HEK293 (cell line): Measurements from ENCODE around the gene CHFR.
A peak's percentile ranks its signal among the peaks of the same experiment; 100 is the strongest.

Source experiments
- CTCF ChIP-seq: fragments of 450-650 bp; formaldehyde crosslinking; IDR thresholded peaks from 2 replicates; pipeline ENCODE4 v1.5.1; 2016; ENCODE audit warnings: missing biosample characterization, missing genetic modification characterization
- GLI4 ChIP-seq: fragments of 450-650 bp; formaldehyde crosslinking; IDR thresholded peaks from 2 replicates; pipeline ENCODE4 v1.5.1; 2016; ENCODE audit warnings: missing biosample characterization, missing genetic modification characterization
- IKZF3 ChIP-seq: fragments of 450-650 bp; IDR thresholded peaks from 2 replicates; pipeline ENCODE4 v1.5.0; 2018; ENCODE audit warnings: missing biosample characterization, mild to moderate bottlenecking, missing genetic modification characterization, moderate library complexity
- KLF16 ChIP-seq: fragments of 450-650 bp; formaldehyde crosslinking; IDR thresholded peaks from 2 replicates; pipeline ENCODE4 v1.5.1; 2017; ENCODE audit warnings: missing biosample characterization, missing genetic modification characterization
- KLF8 ChIP-seq: fragments of 450-650 bp; formaldehyde crosslinking; IDR thresholded peaks from 2 replicates; pipeline ENCODE4 v1.5.1; 2016; ENCODE audit warnings: missing biosample characterization, missing genetic modification characterization
- OVOL3 ChIP-seq: fragments of 450-650 bp; formaldehyde crosslinking; IDR thresholded peaks from 2 replicates; pipeline ENCODE4 v1.5.1; 2016; ENCODE audit warnings: missing biosample characterization, missing genetic modification characterization
- PRDM2 ChIP-seq: fragments of 450-650 bp; formaldehyde crosslinking; IDR thresholded peaks from 2 replicates; pipeline ENCODE4 v1.5.1; 2016; ENCODE audit warnings: missing biosample characterization, missing genetic modification characterization, borderline replicate concordance
- SP2 ChIP-seq: fragments of 450-650 bp; formaldehyde crosslinking; IDR thresholded peaks from 2 replicates; pipeline ENCODE4 v1.5.1; 2016; ENCODE audit warnings: missing biosample characterization, missing genetic modification characterization
- ZBTB26 ChIP-seq: fragments of 450-650 bp; formaldehyde crosslinking; optimal IDR thresholded peaks from 2 replicates; pipeline ENCODE3; 2016; ENCODE audit warnings: missing biosample characterization, mild to moderate bottlenecking, missing genetic modification characterization
- ZBTB44 ChIP-seq: fragments of 450-650 bp; IDR thresholded peaks from 2 replicates; pipeline ENCODE4 v1.5.1; 2018; ENCODE audit warnings: missing biosample characterization, mild to moderate bottlenecking, missing genetic modification characterization
- ZNF23 ChIP-seq: fragments of 450-650 bp; formaldehyde crosslinking; IDR thresholded peaks from 2 replicates; pipeline ENCODE4 v1.5.1; 2016; ENCODE audit warnings: missing biosample characterization, missing genetic modification characterization, borderline replicate concordance
- ZNF24 ChIP-seq: fragments of 450-650 bp; formaldehyde crosslinking; IDR thresholded peaks from 2 replicates; pipeline ENCODE4 v1.5.1; 2016; ENCODE audit warnings: missing biosample characterization, missing genetic modification characterization
- ZNF292 ChIP-seq: fragments of 450-650 bp; formaldehyde crosslinking; IDR thresholded peaks from 2 replicates; pipeline ENCODE4 v1.5.1; 2016; ENCODE audit warnings: low read depth, missing biosample characterization, missing genetic modification characterization, borderline replicate concordance
- ZNF302 ChIP-seq: fragments of 450-650 bp; formaldehyde crosslinking; IDR thresholded peaks from 2 replicates; pipeline ENCODE4 v1.5.1; 2016; ENCODE audit warnings: missing biosample characterization, missing genetic modification characterization, low read depth
- ZNF350 ChIP-seq: fragments of 450-650 bp; formaldehyde crosslinking; IDR thresholded peaks from 2 replicates; pipeline ENCODE4 v1.5.0; 2017; ENCODE audit warnings: missing biosample characterization, mild to moderate bottlenecking, missing genetic modification characterization
- ZNF398 ChIP-seq: fragments of 450-650 bp; formaldehyde crosslinking; IDR thresholded peaks from 2 replicates; pipeline ENCODE4 v1.5.1; 2017; ENCODE audit warnings: missing biosample characterization, missing genetic modification characterization
- ZNF544 ChIP-seq: fragments of 450-650 bp; formaldehyde crosslinking; IDR thresholded peaks from 2 replicates; pipeline ENCODE4 v1.5.0; 2017; ENCODE audit warnings: missing biosample characterization, missing genetic modification characterization
- ZNF639 ChIP-seq: fragments of 450-650 bp; formaldehyde crosslinking; IDR thresholded peaks from 2 replicates; pipeline ENCODE4 v1.5.1; 2016; ENCODE audit warnings: missing biosample characterization, missing genetic modification characterization
- ZNF654 ChIP-seq: fragments of 450-650 bp; formaldehyde crosslinking; IDR thresholded peaks from 2 replicates; pipeline ENCODE4 v1.5.1; 2016; ENCODE audit warnings: low read depth, missing biosample characterization, missing genetic modification characterization
- ZNF664 ChIP-seq: fragments of 450-650 bp; formaldehyde crosslinking; IDR thresholded peaks from 2 replicates; pipeline ENCODE4 v1.5.1; 2016; ENCODE audit warnings: missing biosample characterization, missing genetic modification characterization
- ZNF707 ChIP-seq: fragments of 450-650 bp; formaldehyde crosslinking; IDR thresholded peaks from 2 replicates; pipeline ENCODE4 v1.5.1; 2016; ENCODE audit warnings: missing biosample characterization, missing genetic modification characterization
- ZNF776 ChIP-seq: fragments of 450-650 bp; formaldehyde crosslinking; IDR thresholded peaks from 2 replicates; pipeline ENCODE4 v1.5.0; 2017; ENCODE audit warnings: missing biosample characterization, missing genetic modification characterization, borderline replicate concordance
- ZSCAN16 ChIP-seq: fragments of 450-650 bp; formaldehyde crosslinking; IDR thresholded peaks from 2 replicates; pipeline ENCODE4 v1.5.1; 2016; ENCODE audit warnings: missing biosample characterization, missing genetic modification characterization

CHFR gene

GRCh38 chr12:132887513-132888351 lies at the start of gene CHFR (continued):
- TF ChIP-seq SP2: peak; percentile 84
- no peak for TF ChIP-seq ZNF302
- TF ChIP-seq ZNF544 (tag by site-specific recombination): no peak
- TF ChIP-seq ZNF664 (tag by site-specific recombination): no peak
- no peak for TF ChIP-seq GLI4 (tag by site-specific recombination)
- TF ChIP-seq ZSCAN16 (tag by site-specific recombination): no peak
- no peak for TF ChIP-seq ZNF639 (tag by site-specific recombination)
- no peak for TF ChIP-seq ZNF707 (tag by site-specific recombination)
- peak; percentile 67 for TF ChIP-seq KLF8 (tag by site-specific recombination)
- no peak for TF ChIP-seq ZNF654
- TF ChIP-seq ZNF24: no peak; the same call in 1 of the 2 replicates
- no peak for TF ChIP-seq IKZF3 (tag by site-specific recombination)
- TF ChIP-seq ZNF776 (tag by site-specific recombination): no peak
- TF ChIP-seq ZNF350 (tag by site-specific recombination): peak; percentile 72; the same call in 1 of the 2 replicates
- TF ChIP-seq ZNF398 (tag by site-specific recombination): no peak
- TF ChIP-seq ZNF292 (tag by site-specific recombination): no peak
- no peak for TF ChIP-seq CTCF (tag by site-specific recombination)
- TF ChIP-seq OVOL3: no peak
- peak; percentile 72 for TF ChIP-seq ZBTB26
- TF ChIP-seq KLF16 (tag by site-specific recombination): 0 out of 2 replicates have a peak, but pooled peaks have one; percentile 35
- TF ChIP-seq ZBTB44 (tag by site-specific recombination): no peak
- TF ChIP-seq PRDM2 (tag by site-specific recombination): no peak
- no peak for TF ChIP-seq ZNF23
